DOHH2 (cell line): ENCODE data around the gene AGK.

Source experiments
- H3F3A ChIP-seq: fragments of 200-600 bp; sonication (generic), shearing (Covaris generic); 2 replicates; pipeline ENCODE4 v1.6.0; 2016; ENCODE audit warnings: antibody characterized with exemption, mild to moderate bottlenecking; ENCODE audit not compliant: control insufficient read depth, insufficient read depth
- H3K27ac ChIP-seq: fragments of 200-600 bp; sonication (generic); 2 replicates; pipeline ENCODE4 v1.5.1; 2014; ENCODE audit warnings: low read depth, mild to moderate bottlenecking, low read length, moderate library complexity
- H3K27me3 ChIP-seq: fragments of 200-600 bp; sonication (generic); 2 replicates; pipeline ENCODE4 v1.6.1; 2014; ENCODE audit warnings: mild to moderate bottlenecking, low read length, mixed read lengths; ENCODE audit not compliant: control insufficient read depth
- H3K36me3 ChIP-seq: fragments of 200-600 bp; sonication (generic); 2 replicates; pipeline ENCODE4 v1.6.1; 2014; ENCODE audit warnings: mild to moderate bottlenecking, low read length, moderate library complexity, mixed read lengths; ENCODE audit not compliant: control insufficient read depth
- H3K4me1 ChIP-seq: fragments of 200-600 bp; sonication (generic); 2 replicates; pipeline ENCODE4 v1.6.1; 2014; ENCODE audit warnings: mild to moderate bottlenecking, low read length, mixed read lengths; ENCODE audit not compliant: control insufficient read depth
- H3K4me2 ChIP-seq: fragments of 200-600 bp; sonication (generic); 2 replicates; pipeline ENCODE4 v1.6.0; 2014; ENCODE audit warnings: mild to moderate bottlenecking, low read length, moderate library complexity
- H3K4me3 ChIP-seq: fragments of 200-600 bp; sonication (generic); 2 replicates; pipeline ENCODE4 v1.5.1; 2014; ENCODE audit warnings: mild to moderate bottlenecking, low read length, mixed read lengths
- H3K79me2 ChIP-seq: fragments of 200-600 bp; sonication (generic); 2 replicates; pipeline ENCODE4 v1.6.1; 2014; ENCODE audit warnings: mild to moderate bottlenecking, low read length, mixed read lengths; ENCODE audit not compliant: control insufficient read depth
- H3K9me2 ChIP-seq: fragments of 200-600 bp; sonication (generic); replicated peaks from 2 replicates; pipeline ENCODE4 v1.6.1; 2014; ENCODE audit warnings: mild to moderate bottlenecking, low read length, mixed read lengths; ENCODE audit not compliant: control insufficient read depth
- H3K9me3 ChIP-seq: fragments of 200-600 bp; sonication (generic); 2 replicates; pipeline ENCODE4 v1.6.1; 2014; ENCODE audit warnings: antibody characterized with exemption, low read length, mixed read lengths; ENCODE audit not compliant: control insufficient read depth, insufficient read depth
- H4K20me1 ChIP-seq: fragments of 200-600 bp; sonication (generic); 2 replicates; pipeline ENCODE4 v1.6.0; 2014; ENCODE audit warnings: low read depth, mild to moderate bottlenecking, antibody characterized with exemption, low read length, moderate library complexity; ENCODE audit not compliant: control insufficient read depth, insufficient read depth
- CTCF ChIP-seq: fragments of 200-600 bp; sonication (generic); IDR thresholded peaks from one replicate; pipeline ENCODE4 v1.5.1; 2014; ENCODE audit warnings: antibody characterized with exemption, mild to moderate bottlenecking, low read depth, low read length; ENCODE audit not compliant: poor library complexity, severe bottlenecking
- EZH2phosphoT487 ChIP-seq: fragments of 200-600 bp; sonication (generic); IDR thresholded peaks from 2 replicates; pipeline ENCODE4 v1.6.1; 2017; ENCODE audit warnings: borderline replicate concordance, mild to moderate bottlenecking, antibody characterized with exemption, low read length, moderate library complexity, mixed read lengths

Gene AGK

GRCh38 chr7:141673346-141673745 is 122.1 kb downstream of the AGK start:
- H3K27ac ChIP-seq: no peak overlapping the region
- TF ChIP-seq CTCF: no peak
- no peak for TF ChIP-seq EZH2phosphoT487
- H3F3A ChIP-seq: no peaks in the 10 kb centered on the region
- no peak overlapping the region for H3K4me2 ChIP-seq
- H3K4me3 ChIP-seq: no peak overlapping the region
- H3K36me3 ChIP-seq: no peaks in the 10 kb centered on the region
- H3K79me2 ChIP-seq: no peaks in the 10 kb centered on the region
- H3K4me1 ChIP-seq: peaks cover 3% of the 10 kb centered on the region; the same call in 1 of the 2 replicates
- H4K20me1 ChIP-seq: no peaks in the 10 kb centered on the region
- 0 out of 2 replicates have a peak, but pooled peaks cover 3% of the 10 kb centered on the region for H3K27me3 ChIP-seq
- H3K9me2 ChIP-seq: no peaks in the 10 kb centered on the region
- H3K9me3 ChIP-seq: no peaks in the 10 kb centered on the region

- Histone ChIP-seq H3K9me3 (no peaks in the 10 kb centered on the region), H3K4me2 (no peak overlapping the region), H3K36me3 (no peaks in the 10 kb centered on the region), H3K79me2 (no peaks in the 10 kb centered on the region), H3F3A (no peaks in the 10 kb centered on the region), H3K9me2 (no peaks in the 10 kb centered on the region), H3K27ac (no peak overlapping the region), H3K4me3 (no peak overlapping the region), H4K20me1 (no peaks in the 10 kb centered on the region), H3K27me3 (0 out of 2 replicates have a peak, but pooled peaks cover 3% of the 10 kb centered on the region), H3K4me1 (peaks cover 3% of the 10 kb centered on the region; the same call in 1 of the 2 replicates)
- TF ChIP-seq EZH2phosphoT487: no peak
- no peak for TF ChIP-seq CTCF
These were observed 123.0 kb downstream of the AGK start for GRCh38 chr7:141674171-141674671.

GRCh38 chr7:141674702-141675101 is 123.5 kb downstream of the AGK start:
- Histone ChIP-seq H3K79me2 (no peaks in the 10 kb centered on the region), H4K20me1 (no peaks in the 10 kb centered on the region), H3K4me2 (no peak overlapping the region), H3K9me2 (no peaks in the 10 kb centered on the region), H3K27ac (no peak overlapping the region), H3K36me3 (no peaks in the 10 kb centered on the region), H3K4me3 (no peak overlapping the region), H3F3A (no peaks in the 10 kb centered on the region), H3K4me1 (peaks cover 3% of the 10 kb centered on the region; the same call in 1 of the 2 replicates), H3K27me3 (0 out of 2 replicates have a peak, but pooled peaks cover 3% of the 10 kb centered on the region), H3K9me3 (no peaks in the 10 kb centered on the region)
- no peak for TF ChIP-seq EZH2phosphoT487
- peak; percentile 79 for TF ChIP-seq CTCF
